Spleen (tissue), 11 donors: ENCODE measurements around the gene HSFX3. TPM values are rescaled to one million over a fixed set of nuclear protein-coding genes. Genes with fewer than 3 reads are reported as not detected.
A peak's percentile ranks its signal among the peaks of the same experiment; 100 is the strongest.
"Not testable (repeated sequence)": the region's sequence is repeated elsewhere in the genome, so short reads cannot be mapped to it uniquely, and the experiment has no call there.

Experiments
- DNase-seq: peaks from one replicate; pipeline ENCODE4 v3.0.0-alpha.2; 2020
- H3K27ac ChIP-seq, 8 donors: fragments of 200-600 bp; sonication (generic) in 7 of 8; 1 replicate in 4 of 8; 2 replicates in 4 of 8; pipeline versions ENCODE4 v1.5.0 to v1.8.0; 2016 to 2021; ENCODE audit warnings: inconsistent platforms in 4 of 8, mild to moderate bottlenecking in 4 of 8, moderate library complexity in 1 of 8
- H3K27me3 ChIP-seq, 7 donors: fragments of 200-600 bp; sonication (generic) in 6 of 7; replicated peaks in 1 of 7; 1 replicate in 4 of 7; 2 replicates in 3 of 7; pipeline versions ENCODE4 v1.5.0 to v1.8.0; 2016 to 2021; ENCODE audit warnings: inconsistent platforms in 3 of 7, mild to moderate bottlenecking in 1 of 7
- H3K36me3 ChIP-seq, 6 donors: fragments of 200-600 bp; sonication (generic) in 5 of 6; 1 replicate in 4 of 6; 2 replicates in 2 of 6; pipeline versions ENCODE4 v1.5.0 to v1.8.0; 2016 to 2021; ENCODE audit warnings: inconsistent platforms in 2 of 6
- H3K4me1 ChIP-seq, 6 donors: fragments of 200-600 bp; sonication (generic) in 5 of 6; 1 replicate in 3 of 6; 2 replicates in 3 of 6; pipeline versions ENCODE4 v1.5.0 to v1.8.0; 2016 to 2021; ENCODE audit warnings: inconsistent platforms in 3 of 6
- H3K4me3 ChIP-seq, 8 donors: fragments of 200-600 bp; sonication (generic) in 7 of 8; 1 replicate in 4 of 8; 2 replicates in 4 of 8; pipeline versions ENCODE4 v1.5.0 to v1.8.0; 2016 to 2021; ENCODE audit warnings: inconsistent platforms in 4 of 8, mild to moderate bottlenecking in 4 of 8, moderate library complexity in 2 of 8
- H3K9me3 ChIP-seq, 8 donors: fragments of 200-600 bp; sonication (generic) in 7 of 8; 1 replicate in 4 of 8; 2 replicates in 4 of 8; pipeline versions ENCODE4 v1.5.0 to v1.8.0; 2016 to 2021; ENCODE audit warnings: inconsistent platforms in 4 of 8
- CTCF ChIP-seq, 11 experiments: fragments of 200-600 bp in 7 of 11; fragments of 450-650 bp in 4 of 11; sonication (generic) in 4 of 11; IDR thresholded peaks in 8 of 11; conservative IDR thresholded peaks in 3 of 11; 1 replicate in 7 of 11; 2 replicates in 4 of 11; pipeline versions ENCODE4 v1.4.0 to v1.8.0; 2016 to 2021; ENCODE audit warnings: antibody characterized with exemption in 11 of 11, inconsistent platforms in 4 of 11, mild to moderate bottlenecking in 1 of 11
- POLR2A ChIP-seq, 3 donors: fragments of 450-650 bp; IDR thresholded peaks; one replicate each; pipeline ENCODE4 v1.5.1; 2017; ENCODE audit warnings: antibody characterized with exemption in 3 of 3, mild to moderate bottlenecking in 1 of 3
- POLR2AphosphoS5 ChIP-seq, 3 donors: sonication (generic); formaldehyde crosslinking; IDR thresholded peaks; one replicate each; pipeline ENCODE4 v1.5.1; 2017; ENCODE audit warnings: antibody characterized with exemption in 3 of 3
- WGBS, 5 donors: extraction: QIAGEN DNeasy Blood & Tissue Kit in 3 of 5; methylation state at CpG; one replicate each; pipeline versions ENCODE4 v1.1.5 to v1.1.7; 2013 to 2018; 5-methylcytosine and 5-hydroxymethylcytosine counted together
- intact Hi-C: fragments of 100-400 bp; cut with DNase I; formaldehyde crosslinking; loops from one replicate; pipeline ENCODE4 v1.15.0; 2023; ENCODE audit warnings: low total_unique reads
- polyA plus RNA-seq, 3 donors: library from polyadenylated mRNA; stranded (reverse); fragments of 200-250 nt; gene quantifications; one replicate each; pipeline ENCODE4 v1.2.1, GENCODE V29; 2013
- total RNA-seq, 7 donors: library from RNA; depleted of rRNA in 3 of 7; stranded (reverse); fragments of >200 nt in 3 of 7; fragmentation: NEBNext Ultra II Directional in 4 of 7; extraction: Animal tissue kit (Norgen Biotek cat#: 25700) in 4 of 7; gene quantifications; one replicate each; pipeline versions ENCODE4 v1.1.0 to v1.2.1, GENCODE V29; 2016 to 2021
- donor health status: healthy with polysubstance abuse.
- donor health status: DM: no; HTN: no; CAD: no; lungs with moderate emphysema.
- donor health status: DM: no; HTN: no; CAD: no.
- donor health status: Bipolar disorder and iron deficiency.
- donor health status: healthy.
- donor health status: DM: no; HTN: no; CAD: no.
- donor health status: DM: yes; HTN: yes; CAD: no.

Gene HSFX3
- total and polyA plus RNA-seq, 10 donors = 0.11 TPM; not detected in 9

- H3K36me3 ChIP-seq = peaks cover 0 to 14% (median 0%) of the 10 kb centered on the region in 6 donors
- H3K27ac ChIP-seq, H3K4me3 ChIP-seq, H3K27me3 ChIP-seq, H3K4me1 ChIP-seq, DNase-seq, H3K9me3 ChIP-seq, intact Hi-C loops: not testable (repeated sequence)
- 83 to 96% (median 87%) methylated on average over 1 of the region's 1 CpG; no CpG with 5 or more reads in 1 of the 5 donors for WGBS, 5 donors
These were observed 2.8 kb downstream of the HSFX3 start for GRCh38 chrX:149546962-149547361.

- DNase-seq, H3K27me3 ChIP-seq, intact Hi-C loops, H3K4me1 ChIP-seq, H3K9me3 ChIP-seq, H3K4me3 ChIP-seq: not testable (repeated sequence)
- Histone ChIP-seq H3K27ac (peak overlapping the region in 2 of 8 donors; percentile 27 to 41), H3K36me3 (peaks cover 0 to 14% (median 0%) of the 10 kb centered on the region in 6 donors)
- WGBS, 5 donors = 61 to 92% (median 73%) methylated on average over 13 to 22 of the region's 29 CpGs; no CpG with 5 or more reads in 1 of the 5 donors
These were observed 3.9 kb downstream of the HSFX3 start for GRCh38 chrX:149545545-149546543.

GRCh38 chrX:149541521-149542047, 8.1 kb downstream of the HSFX3 start:
- Histone ChIP-seq H3K4me3 (peak overlapping the region; percentile 36 to 79 (median 54)), H3K9me3 (no peaks in the 10 kb centered on the region), H3K27me3 (no peaks in the 10 kb centered on the region), H3K27ac (peak overlapping the region; percentile 75 to 98 (median 94)), H3K4me1 (peaks cover 0 to 12% (median 9%) of the 10 kb centered on the region in 6 donors), H3K36me3 (peaks cover 0 to 8% (median 0%) of the 10 kb centered on the region in 6 donors)
- DNase-seq = no peak
- 7 to 50% (median 28%) methylated on average over 11 to 13 of the region's 13 CpGs; no CpG with 5 or more reads in 1 of the 5 donors for WGBS, 5 donors
- intact Hi-C loops = no loop called here
- TF ChIP-seq CTCF (IDR thresholded peaks at IDR 0.05 in 8 of 11, conservative IDR thresholded peaks at IDR 0.05 in 3 of 11) (no peak), POLR2AphosphoS5 (IDR thresholded peaks at IDR 0.05) (no peak), POLR2A (IDR thresholded peaks at IDR 0.05) (no peak)

GRCh38 chrX:149540621-149541520, 8.9 kb downstream of the HSFX3 start, which contains the start of gene EOLA1:
EOLA1 (plus strand) TSS chrX:149541012; CDS start chrX:149545631, 4,619 bp downstream.
- intact Hi-C loops = no loop called here
- TF ChIP-seq POLR2AphosphoS5 (IDR thresholded peaks at IDR 0.05) (peak; percentile 89 to 94 (median 90)), CTCF (IDR thresholded peaks at IDR 0.05 in 8 of 11, conservative IDR thresholded peaks at IDR 0.05 in 3 of 11) (no peak), POLR2A (IDR thresholded peaks at IDR 0.05) (peak; percentile 10 to 52 (median 28))
- Histone ChIP-seq H3K27me3 (no peaks in the 10 kb centered on the region), H3K4me3 (peak within 1 kb of the TSS; percentile 36 to 79 (median 54)), H3K36me3 (peaks cover 0 to 8% (median 0%) of the 10 kb centered on the region in 6 donors), H3K27ac (peak within 1 kb of the TSS; percentile 75 to 98 (median 94)), H3K4me1 (peaks cover 0 to 12% (median 9%) of the 10 kb centered on the region in 6 donors), H3K9me3 (no peaks in the 10 kb centered on the region)
- 0 to 63% (median 0%) methylated on average over 9 to 71 of the region's 71 CpGs for WGBS, 5 donors
- DNase-seq = peak; percentile 97
